ENCODE results near the gene ZNF844.

DNA sequence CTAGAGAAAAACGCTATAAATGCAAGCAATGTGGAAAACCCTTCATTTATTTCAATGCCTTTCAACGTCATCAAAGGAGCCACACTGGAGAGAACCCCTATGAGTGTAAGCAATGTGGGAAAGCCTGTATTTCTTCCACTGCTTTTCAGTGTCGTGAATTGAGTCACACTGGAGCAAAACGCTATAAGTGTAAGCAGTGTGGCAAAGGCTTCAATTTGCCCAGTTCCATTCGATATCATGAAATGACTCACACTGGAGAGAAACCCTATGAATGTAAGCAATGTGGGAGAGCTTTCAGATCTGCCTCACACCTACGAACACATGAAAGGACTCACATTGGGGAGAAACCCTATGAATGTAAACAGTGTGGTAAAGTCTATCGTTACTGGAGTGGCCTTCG is 48.2 kb downstream of the ZNF844 start:
- TF ChIP-seq, protein P1, sequence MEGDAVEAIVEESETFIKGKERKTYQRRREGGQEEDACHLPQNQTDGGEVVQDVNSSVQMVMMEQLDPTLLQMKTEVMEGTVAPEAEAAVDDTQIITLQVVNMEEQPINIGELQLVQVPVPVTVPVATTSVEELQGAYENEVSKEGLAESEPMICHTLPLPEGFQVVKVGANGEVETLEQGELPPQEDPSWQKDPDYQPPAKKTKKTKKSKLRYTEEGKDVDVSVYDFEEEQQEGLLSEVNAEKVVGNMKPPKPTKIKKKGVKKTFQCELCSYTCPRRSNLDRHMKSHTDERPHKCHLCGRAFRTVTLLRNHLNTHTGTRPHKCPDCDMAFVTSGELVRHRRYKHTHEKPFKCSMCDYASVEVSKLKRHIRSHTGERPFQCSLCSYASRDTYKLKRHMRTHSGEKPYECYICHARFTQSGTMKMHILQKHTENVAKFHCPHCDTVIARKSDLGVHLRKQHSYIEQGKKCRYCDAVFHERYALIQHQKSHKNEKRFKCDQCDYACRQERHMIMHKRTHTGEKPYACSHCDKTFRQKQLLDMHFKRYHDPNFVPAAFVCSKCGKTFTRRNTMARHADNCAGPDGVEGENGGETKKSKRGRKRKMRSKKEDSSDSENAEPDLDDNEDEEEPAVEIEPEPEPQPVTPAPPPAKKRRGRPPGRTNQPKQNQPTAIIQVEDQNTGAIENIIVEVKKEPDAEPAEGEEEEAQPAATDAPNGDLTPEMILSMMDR (IDR thresholded peaks at IDR 0.05), result no peak
- TF ChIP-seq, protein P2, sequence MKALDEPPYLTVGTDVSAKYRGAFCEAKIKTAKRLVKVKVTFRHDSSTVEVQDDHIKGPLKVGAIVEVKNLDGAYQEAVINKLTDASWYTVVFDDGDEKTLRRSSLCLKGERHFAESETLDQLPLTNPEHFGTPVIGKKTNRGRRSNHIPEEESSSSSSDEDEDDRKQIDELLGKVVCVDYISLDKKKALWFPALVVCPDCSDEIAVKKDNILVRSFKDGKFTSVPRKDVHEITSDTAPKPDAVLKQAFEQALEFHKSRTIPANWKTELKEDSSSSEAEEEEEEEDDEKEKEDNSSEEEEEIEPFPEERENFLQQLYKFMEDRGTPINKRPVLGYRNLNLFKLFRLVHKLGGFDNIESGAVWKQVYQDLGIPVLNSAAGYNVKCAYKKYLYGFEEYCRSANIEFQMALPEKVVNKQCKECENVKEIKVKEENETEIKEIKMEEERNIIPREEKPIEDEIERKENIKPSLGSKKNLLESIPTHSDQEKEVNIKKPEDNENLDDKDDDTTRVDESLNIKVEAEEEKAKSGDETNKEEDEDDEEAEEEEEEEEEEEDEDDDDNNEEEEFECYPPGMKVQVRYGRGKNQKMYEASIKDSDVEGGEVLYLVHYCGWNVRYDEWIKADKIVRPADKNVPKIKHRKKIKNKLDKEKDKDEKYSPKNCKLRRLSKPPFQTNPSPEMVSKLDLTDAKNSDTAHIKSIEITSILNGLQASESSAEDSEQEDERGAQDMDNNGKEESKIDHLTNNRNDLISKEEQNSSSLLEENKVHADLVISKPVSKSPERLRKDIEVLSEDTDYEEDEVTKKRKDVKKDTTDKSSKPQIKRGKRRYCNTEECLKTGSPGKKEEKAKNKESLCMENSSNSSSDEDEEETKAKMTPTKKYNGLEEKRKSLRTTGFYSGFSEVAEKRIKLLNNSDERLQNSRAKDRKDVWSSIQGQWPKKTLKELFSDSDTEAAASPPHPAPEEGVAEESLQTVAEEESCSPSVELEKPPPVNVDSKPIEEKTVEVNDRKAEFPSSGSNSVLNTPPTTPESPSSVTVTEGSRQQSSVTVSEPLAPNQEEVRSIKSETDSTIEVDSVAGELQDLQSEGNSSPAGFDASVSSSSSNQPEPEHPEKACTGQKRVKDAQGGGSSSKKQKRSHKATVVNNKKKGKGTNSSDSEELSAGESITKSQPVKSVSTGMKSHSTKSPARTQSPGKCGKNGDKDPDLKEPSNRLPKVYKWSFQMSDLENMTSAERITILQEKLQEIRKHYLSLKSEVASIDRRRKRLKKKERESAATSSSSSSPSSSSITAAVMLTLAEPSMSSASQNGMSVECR (CRISPR knock-in tag; IDR thresholded peaks at IDR 0.05; ENCODE audit: borderline replicate concordance), result no peak
- TF ChIP-seq NFYB (CRISPR knock-in tag; conservative IDR thresholded peaks at IDR 0.05; ENCODE audit: low read depth) (no peak), JUN (CRISPR knock-in tag; IDR thresholded peaks at IDR 0.05) (no peak), NR2C2 (CRISPR knock-in tag; IDR thresholded peaks at IDR 0.05) (no peak), ZNF121 (CRISPR knock-in tag; IDR thresholded peaks at IDR 0.05) (no peak), HMGA2 (CRISPR knock-in tag; IDR thresholded peaks at IDR 0.05) (no peak)
- TF ChIP-seq, protein P3, sequence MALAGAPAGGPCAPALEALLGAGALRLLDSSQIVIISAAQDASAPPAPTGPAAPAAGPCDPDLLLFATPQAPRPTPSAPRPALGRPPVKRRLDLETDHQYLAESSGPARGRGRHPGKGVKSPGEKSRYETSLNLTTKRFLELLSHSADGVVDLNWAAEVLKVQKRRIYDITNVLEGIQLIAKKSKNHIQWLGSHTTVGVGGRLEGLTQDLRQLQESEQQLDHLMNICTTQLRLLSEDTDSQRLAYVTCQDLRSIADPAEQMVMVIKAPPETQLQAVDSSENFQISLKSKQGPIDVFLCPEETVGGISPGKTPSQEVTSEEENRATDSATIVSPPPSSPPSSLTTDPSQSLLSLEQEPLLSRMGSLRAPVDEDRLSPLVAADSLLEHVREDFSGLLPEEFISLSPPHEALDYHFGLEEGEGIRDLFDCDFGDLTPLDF (CRISPR knock-in tag; IDR thresholded peaks at IDR 0.05), result no peak
- TF ChIP-seq, protein P4, sequence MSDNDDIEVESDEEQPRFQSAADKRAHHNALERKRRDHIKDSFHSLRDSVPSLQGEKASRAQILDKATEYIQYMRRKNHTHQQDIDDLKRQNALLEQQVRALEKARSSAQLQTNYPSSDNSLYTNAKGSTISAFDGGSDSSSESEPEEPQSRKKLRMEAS (CRISPR knock-in tag; IDR thresholded peaks at IDR 0.05), result no peak
- TF ChIP-seq, protein P5, sequence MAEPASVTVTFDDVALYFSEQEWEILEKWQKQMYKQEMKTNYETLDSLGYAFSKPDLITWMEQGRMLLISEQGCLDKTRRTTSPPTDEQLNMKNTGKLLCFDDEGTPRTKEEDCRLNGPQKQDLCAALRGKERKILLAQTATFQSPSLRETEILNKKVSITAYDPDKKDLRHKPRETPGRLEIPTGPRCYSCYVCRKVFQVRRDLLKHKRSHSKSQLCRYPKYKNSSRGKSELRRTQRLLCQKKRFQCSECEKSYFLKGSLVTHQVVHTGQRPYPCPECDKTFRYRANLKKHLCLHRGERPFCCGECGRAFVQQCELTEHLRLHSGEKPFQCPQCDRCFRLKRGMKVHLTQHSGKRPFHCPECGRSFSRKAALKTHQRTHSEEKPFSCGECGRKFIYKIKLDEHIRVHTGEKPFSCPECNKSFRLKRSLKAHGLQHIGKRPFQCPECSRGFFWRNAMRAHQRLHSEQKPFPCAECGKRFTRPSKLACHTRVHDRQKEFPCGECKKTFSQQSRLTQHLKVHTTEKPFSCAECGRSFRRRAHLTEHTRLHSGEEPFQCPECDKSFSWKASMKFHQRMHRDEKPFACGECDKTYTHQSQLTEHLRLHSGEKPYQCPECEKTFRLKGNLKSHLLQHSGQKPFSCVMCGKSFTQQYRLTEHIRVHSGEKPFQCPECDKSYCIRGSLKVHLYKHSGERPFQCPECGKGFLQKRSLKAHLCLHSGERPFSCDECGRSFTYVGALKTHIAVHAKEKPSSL (CRISPR knock-in tag; conservative IDR thresholded peaks at IDR 0.05), result no peak
- TF ChIP-seq, protein P6, sequence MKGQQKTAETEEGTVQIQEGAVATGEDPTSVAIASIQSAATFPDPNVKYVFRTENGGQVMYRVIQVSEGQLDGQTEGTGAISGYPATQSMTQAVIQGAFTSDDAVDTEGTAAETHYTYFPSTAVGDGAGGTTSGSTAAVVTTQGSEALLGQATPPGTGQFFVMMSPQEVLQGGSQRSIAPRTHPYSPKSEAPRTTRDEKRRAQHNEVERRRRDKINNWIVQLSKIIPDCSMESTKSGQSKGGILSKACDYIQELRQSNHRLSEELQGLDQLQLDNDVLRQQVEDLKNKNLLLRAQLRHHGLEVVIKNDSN (CRISPR knock-in tag; IDR thresholded peaks at IDR 0.05), result no peak
- TF ChIP-seq, protein P7, sequence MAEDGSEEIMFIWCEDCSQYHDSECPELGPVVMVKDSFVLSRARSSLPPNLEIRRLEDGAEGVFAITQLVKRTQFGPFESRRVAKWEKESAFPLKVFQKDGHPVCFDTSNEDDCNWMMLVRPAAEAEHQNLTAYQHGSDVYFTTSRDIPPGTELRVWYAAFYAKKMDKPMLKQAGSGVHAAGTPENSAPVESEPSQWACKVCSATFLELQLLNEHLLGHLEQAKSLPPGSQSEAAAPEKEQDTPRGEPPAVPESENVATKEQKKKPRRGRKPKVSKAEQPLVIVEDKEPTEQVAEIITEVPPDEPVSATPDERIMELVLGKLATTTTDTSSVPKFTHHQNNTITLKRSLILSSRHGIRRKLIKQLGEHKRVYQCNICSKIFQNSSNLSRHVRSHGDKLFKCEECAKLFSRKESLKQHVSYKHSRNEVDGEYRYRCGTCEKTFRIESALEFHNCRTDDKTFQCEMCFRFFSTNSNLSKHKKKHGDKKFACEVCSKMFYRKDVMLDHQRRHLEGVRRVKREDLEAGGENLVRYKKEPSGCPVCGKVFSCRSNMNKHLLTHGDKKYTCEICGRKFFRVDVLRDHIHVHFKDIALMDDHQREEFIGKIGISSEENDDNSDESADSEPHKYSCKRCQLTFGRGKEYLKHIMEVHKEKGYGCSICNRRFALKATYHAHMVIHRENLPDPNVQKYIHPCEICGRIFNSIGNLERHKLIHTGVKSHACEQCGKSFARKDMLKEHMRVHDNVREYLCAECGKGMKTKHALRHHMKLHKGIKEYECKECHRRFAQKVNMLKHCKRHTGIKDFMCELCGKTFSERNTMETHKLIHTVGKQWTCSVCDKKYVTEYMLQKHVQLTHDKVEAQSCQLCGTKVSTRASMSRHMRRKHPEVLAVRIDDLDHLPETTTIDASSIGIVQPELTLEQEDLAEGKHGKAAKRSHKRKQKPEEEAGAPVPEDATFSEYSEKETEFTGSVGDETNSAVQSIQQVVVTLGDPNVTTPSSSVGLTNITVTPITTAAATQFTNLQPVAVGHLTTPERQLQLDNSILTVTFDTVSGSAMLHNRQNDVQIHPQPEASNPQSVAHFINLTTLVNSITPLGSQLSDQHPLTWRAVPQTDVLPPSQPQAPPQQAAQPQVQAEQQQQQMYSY (CRISPR knock-in tag; IDR thresholded peaks at IDR 0.05), result no peak
